Peyer's patch (tissue), 4 donors: ENCODE results near the gene HM13. TPM values are rescaled to one million over a fixed set of nuclear protein-coding genes. Genes with fewer than 3 reads are reported as not detected.
"Not testable (repeated sequence)": the region's sequence is repeated elsewhere in the genome, so short reads cannot be mapped to it uniquely, and the experiment has no call there.

Source experiments
- DNase-seq, 3 donors: peaks; one replicate each; pipeline ENCODE4 v3.0.0-alpha.2; 2017 to 2019
- H3K27ac ChIP-seq, 4 donors: fragments of 200-600 bp; sonication (generic); one replicate each; pipeline ENCODE4 v1.5.1; 2016 to 2019
- H3K27me3 ChIP-seq, 2 donors: fragments of 200-600 bp; sonication (generic); one replicate each; pipeline ENCODE4 v1.5.1; 2019
- H3K36me3 ChIP-seq, 3 donors: fragments of 200-600 bp; sonication (generic); one replicate each; pipeline ENCODE4 v1.5.1; 2016 to 2019
- H3K4me1 ChIP-seq, 4 donors: fragments of 200-600 bp; sonication (generic); one replicate each; pipeline ENCODE4 v1.5.1; 2016 to 2019
- H3K4me3 ChIP-seq, 4 donors: fragments of 200-600 bp; sonication (generic); 1 replicate in 3 of 4; 2 replicates in 1 of 4; pipeline ENCODE4 v1.5.1; 2016 to 2019; ENCODE audit warnings: mild to moderate bottlenecking in 1 of 4
- H3K9me3 ChIP-seq, 4 donors: fragments of 200-600 bp; sonication (generic); one replicate each; pipeline ENCODE4 v1.5.1; 2016 to 2019; ENCODE audit warnings: mild to moderate bottlenecking in 1 of 4
- POLR2A ChIP-seq, 2 donors: fragments of 450-650 bp; IDR thresholded peaks; one replicate each; pipeline ENCODE4 v1.5.1; 2017; ENCODE audit warnings: antibody characterized with exemption in 2 of 2, mild to moderate bottlenecking in 2 of 2, moderate library complexity in 2 of 2
- total RNA-seq, 4 donors: library from RNA; depleted of rRNA; stranded (reverse); fragments of >200 nt; gene quantifications; one replicate each; pipeline ENCODE4 v1.1.0, GENCODE V29; 2016
- TF ChIP-seq, protein P1 (sequence below), 6 experiments: fragments of 450-650 bp in 4 of 6; fragments of 200-600 bp in 2 of 6; sonication (generic) in 1 of 6; IDR thresholded peaks; one replicate each; pipeline ENCODE4 v1.5.1; 2017 to 2019; ENCODE audit warnings: antibody characterized with exemption in 6 of 6, mild to moderate bottlenecking in 3 of 6, moderate library complexity in 1 of 6

The HM13 gene
- total RNA-seq, 4 donors from 2014 or later: 38.9 to 97.4 (median 56.3) TPM

DNA sequence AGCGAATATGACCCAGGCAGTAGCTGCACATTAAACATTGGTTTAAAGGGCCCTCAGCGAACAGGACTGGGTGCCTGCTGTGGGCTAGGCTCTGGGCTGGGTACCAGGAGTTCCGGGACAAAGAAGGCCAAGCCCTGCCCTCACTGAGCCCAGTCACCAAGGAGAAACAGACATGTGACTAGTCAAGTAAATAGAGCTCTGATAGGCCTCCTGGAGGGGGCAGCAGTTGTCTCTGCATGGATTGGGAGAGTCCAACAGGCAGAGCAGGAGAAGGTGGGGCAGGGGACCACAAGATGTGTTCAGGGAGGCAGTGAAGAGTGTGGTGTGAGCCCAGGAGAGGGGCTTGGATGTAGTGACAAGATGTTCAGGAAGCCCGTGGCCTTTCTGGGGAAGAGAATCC is 3.1 kb downstream of the HM13 start:
- Histone ChIP-seq H3K9me3 (no peaks in the 10 kb centered on the region), H3K27ac (no peak overlapping the region), H3K36me3 (peaks cover 0 to 3% (median 0%) of the 10 kb centered on the region in 3 donors), H3K27me3 (no peaks in the 10 kb centered on the region), H3K4me3 (peak overlapping the region in 1 of 4 donors; percentile 91), H3K4me1 (peaks cover 3 to 33% (median 12%) of the 10 kb centered on the region in 4 donors)
- TF ChIP-seq, protein P1, sequence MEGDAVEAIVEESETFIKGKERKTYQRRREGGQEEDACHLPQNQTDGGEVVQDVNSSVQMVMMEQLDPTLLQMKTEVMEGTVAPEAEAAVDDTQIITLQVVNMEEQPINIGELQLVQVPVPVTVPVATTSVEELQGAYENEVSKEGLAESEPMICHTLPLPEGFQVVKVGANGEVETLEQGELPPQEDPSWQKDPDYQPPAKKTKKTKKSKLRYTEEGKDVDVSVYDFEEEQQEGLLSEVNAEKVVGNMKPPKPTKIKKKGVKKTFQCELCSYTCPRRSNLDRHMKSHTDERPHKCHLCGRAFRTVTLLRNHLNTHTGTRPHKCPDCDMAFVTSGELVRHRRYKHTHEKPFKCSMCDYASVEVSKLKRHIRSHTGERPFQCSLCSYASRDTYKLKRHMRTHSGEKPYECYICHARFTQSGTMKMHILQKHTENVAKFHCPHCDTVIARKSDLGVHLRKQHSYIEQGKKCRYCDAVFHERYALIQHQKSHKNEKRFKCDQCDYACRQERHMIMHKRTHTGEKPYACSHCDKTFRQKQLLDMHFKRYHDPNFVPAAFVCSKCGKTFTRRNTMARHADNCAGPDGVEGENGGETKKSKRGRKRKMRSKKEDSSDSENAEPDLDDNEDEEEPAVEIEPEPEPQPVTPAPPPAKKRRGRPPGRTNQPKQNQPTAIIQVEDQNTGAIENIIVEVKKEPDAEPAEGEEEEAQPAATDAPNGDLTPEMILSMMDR (IDR thresholded peaks at IDR 0.05): no peak
- TF ChIP-seq POLR2A (IDR thresholded peaks at IDR 0.05): no peak
- peak in 1 of 3 donors; percentile 52 for DNase-seq

DNA sequence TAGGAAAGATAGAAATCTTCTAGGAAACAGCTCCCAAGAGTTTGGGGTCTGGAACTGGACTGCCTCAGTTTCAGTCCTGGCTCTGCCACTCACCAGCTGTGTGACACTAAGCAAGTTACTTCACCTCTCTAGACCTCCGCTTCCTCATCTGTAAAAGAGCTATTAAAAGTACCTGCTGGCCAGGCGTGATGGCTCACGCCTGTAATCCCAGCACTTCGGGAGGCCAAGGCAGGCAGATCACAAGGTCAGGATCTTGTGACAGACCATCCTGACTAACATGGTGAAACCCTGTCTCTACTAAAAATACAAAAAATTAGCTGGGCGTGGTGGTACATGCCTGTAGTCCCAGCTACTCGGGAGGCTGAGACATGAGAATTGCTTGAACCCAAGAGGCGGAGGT is 7.0 kb downstream of the HM13 start:
- not testable (repeated sequence) for DNase-seq, H3K27ac ChIP-seq, H3K36me3 ChIP-seq, H3K9me3 ChIP-seq, H3K27me3 ChIP-seq, H3K4me3 ChIP-seq
- peaks cover 0 to 15% (median 0%) of the 10 kb centered on the region in 4 donors for H3K4me1 ChIP-seq

- H3K36me3 ChIP-seq: peaks cover 0 to 19% (median 0%) of the 10 kb centered on the region in 3 donors
- no peaks in the 10 kb centered on the region for H3K27me3 ChIP-seq
- no peaks in the 10 kb centered on the region for H3K9me3 ChIP-seq
- no peak overlapping the region for H3K4me3 ChIP-seq
- no peak for DNase-seq
- H3K4me1 ChIP-seq: peaks cover 0 to under 1% (median 0%) of the 10 kb centered on the region in 4 donors
- H3K27ac ChIP-seq: no peak overlapping the region
- no peak for TF ChIP-seq POLR2A (IDR thresholded peaks at IDR 0.05)
- TF ChIP-seq, protein P1 (IDR thresholded peaks at IDR 0.05): no peak
Observed at GRCh38 chr20:31522731-31523130, 8.5 kb downstream of the HM13 start.

GRCh38 chr20:31523361-31524283 is 9.4 kb downstream of the HM13 start:
- H3K36me3 ChIP-seq: peaks cover 0 to 28% (median 0%) of the 10 kb centered on the region in 3 donors
- no peak overlapping the region for H3K4me3 ChIP-seq
- H3K9me3 ChIP-seq: no peaks in the 10 kb centered on the region
- no peak for DNase-seq
- H3K4me1 ChIP-seq: no peaks in the 10 kb centered on the region
- no peak overlapping the region for H3K27ac ChIP-seq
- TF ChIP-seq POLR2A (IDR thresholded peaks at IDR 0.05): no peak
- TF ChIP-seq, protein P1 (IDR thresholded peaks at IDR 0.05): no peak
- no peaks in the 10 kb centered on the region for H3K27me3 ChIP-seq

- H3K27me3 ChIP-seq: no peaks in the 10 kb centered on the region
- H3K4me1 ChIP-seq: no peaks in the 10 kb centered on the region
- TF ChIP-seq, protein P1 (IDR thresholded peaks at IDR 0.05): no peak
- TF ChIP-seq POLR2A (IDR thresholded peaks at IDR 0.05): no peak
- no peak overlapping the region for H3K27ac ChIP-seq
- no peaks in the 10 kb centered on the region for H3K9me3 ChIP-seq
- H3K4me3 ChIP-seq: no peak overlapping the region
- no peak for DNase-seq
- peaks cover 0 to 62% (median 0%) of the 10 kb centered on the region in 3 donors for H3K36me3 ChIP-seq
Observed at GRCh38 chr20:31527266-31527665, 13.0 kb downstream of the HM13 start.

GRCh38 chr20:31535298-31535697 is 21.1 kb downstream of the HM13 start:
- H3K27me3 ChIP-seq: no peaks in the 10 kb centered on the region
- H3K9me3 ChIP-seq: no peaks in the 10 kb centered on the region
- H3K27ac ChIP-seq: no peak overlapping the region
- DNase-seq: no peak
- H3K4me3 ChIP-seq: no peak overlapping the region
- peaks cover 0 to 96% (median 0%) of the 10 kb centered on the region in 3 donors for H3K36me3 ChIP-seq
- no peak for TF ChIP-seq POLR2A (IDR thresholded peaks at IDR 0.05)
- TF ChIP-seq, protein P1 (IDR thresholded peaks at IDR 0.05): no peak
- no peaks in the 10 kb centered on the region for H3K4me1 ChIP-seq
